Calu3 (cell line): ENCODE results near the gene PEX19. TPM values are rescaled to one million over a fixed set of nuclear protein-coding genes. Genes with fewer than 3 reads are reported as not detected.

Source experiments
- Bru-seq: library from RNA; stranded (reverse); fragments of 400-500 nt; gene quantifications from one replicate; lab custom pipeline; 2021; lab: Mats Ljungman, UMichigan
- BruChase-seq, 2 experiments: library from RNA; stranded (reverse); fragments of 400-500 nt; gene quantifications; one replicate each; lab custom pipeline; 2021; lab: Mats Ljungman, UMichigan
- BruUV-seq: library from RNA; stranded (reverse); fragments of 400-500 nt; replicated peaks from 2 replicates; lab custom pipeline; 2021; lab: Mats Ljungman, UMichigan
- CTCF ChIA-PET: fragments of 300-600 bp; sonication (Branson Sonifier 250); formaldehyde crosslinking; loops from one replicate; lab custom pipeline; 2022; ENCODE audit warnings: antibody characterized with exemption; lab: Charles Lee
- DNase-seq: peaks from one replicate; pipeline ENCODE4 v3.0.0; 2022
- H3K27ac Mint-ChIP-seq: one replicate; pipeline ENCODE4 v1.8.0; 2022; ENCODE audit warnings: mixed read lengths; ENCODE audit not compliant: unreplicated experiment
- H3K27me3 Mint-ChIP-seq: one replicate; pipeline ENCODE4 v1.8.0; 2022; ENCODE audit warnings: mixed read lengths; ENCODE audit not compliant: unreplicated experiment
- H3K36me3 Mint-ChIP-seq: one replicate; pipeline ENCODE4 v1.8.0; 2022; ENCODE audit warnings: mild to moderate bottlenecking, moderate library complexity, mixed read lengths; ENCODE audit not compliant: insufficient read depth, unreplicated experiment
- H3K4me1 Mint-ChIP-seq: one replicate; pipeline ENCODE4 v1.8.0; 2022; ENCODE audit warnings: mild to moderate bottlenecking, low read depth, mixed read lengths; ENCODE audit not compliant: unreplicated experiment
- H3K4me3 Mint-ChIP-seq: one replicate; pipeline ENCODE4 v1.8.0; 2022; ENCODE audit warnings: mild to moderate bottlenecking, low read depth, moderate library complexity, mixed read lengths; ENCODE audit not compliant: unreplicated experiment
- H3K9me3 Mint-ChIP-seq: one replicate; pipeline ENCODE4 v1.8.0; 2022; ENCODE audit warnings: low read depth, mixed read lengths; ENCODE audit not compliant: unreplicated experiment
- CTCF ChIP-seq: fragments of 200-600 bp; IDR thresholded peaks from one replicate; pipeline ENCODE4 v1.8.0; 2022; ENCODE audit warnings: antibody characterized with exemption; ENCODE audit not compliant: unreplicated experiment
- intact Hi-C: fragments of 100-400 bp; cut with micrococcal nuclease; formaldehyde crosslinking; loops from one replicate; pipeline ENCODE4 v1.10.0; 2022; ENCODE audit not compliant: unreplicated experiment
- long read RNA-seq: library from polyadenylated mRNA; stranded (forward); transcript quantifications from one replicate; pipeline ENCODE4 v2.0.0, GENCODE V29; 2022
- total RNA-seq: library from RNA; stranded (reverse); gene quantifications from 2 replicates; pipeline ENCODE4 v1.2.3, GENCODE V29; 2022

Gene PEX19
- total RNA-seq (64.0 and 70.3 TPM in 2 replicates), Bru-seq, nascent RNA (percentile 81 among the genes with signal in this experiment), BruChase-seq, experiment 1, labeled RNA remaining after a 6-hour chase (percentile 97 among the genes with signal in this experiment), BruChase-seq, experiment 2, labeled RNA remaining after a 2-hour chase (percentile 95 among the genes with signal in this experiment)
- long read RNA-seq, transcript PEX19-205 (7 exons, 3,504 nt): minor isoform, 6 of 81 reads
- long read RNA-seq, transcript PEX19-201 (8 exons, 3,661 nt): major isoform, 66 of 81 reads
- long read RNA-seq, partial matches to known transcripts: 4 of 81 reads
- long read RNA-seq, other reads (novel, unspliced or antisense): 4 of 81 reads

- BruUV-seq: TSS peak; percentile 59
- Mint-ChIP-seq H3K36me3 (peaks cover 58% of the 10 kb centered on the region), H3K27ac (peak within 1 kb of the TSS; percentile 95), H3K27me3 (no peaks in the 10 kb centered on the region), H3K9me3 (no peaks in the 10 kb centered on the region), H3K4me1 (peaks cover 17% of the 10 kb centered on the region), H3K4me3 (peak within 1 kb of the TSS; percentile 89)
- intact Hi-C loops: loop anchor here (5.0 kb wide), 1 partner anchor 1153 kb away; no protein-coding TSS in a partner anchor
- TF ChIP-seq CTCF: no peak
- CTCF ChIA-PET: interaction anchor here (0.9 to 2.1 kb wide), 6 partner anchors 23 to 186 kb away, joined by 3 to 8 read pairs (median 4); partner anchors contain the start of genes DCAF8 and IGSF8
- DNase-seq: peak; percentile 97
Observed at GRCh38 chr1:160284782-160285344, at the start of gene PEX19. PEX19 (minus strand) TSS chr1:160285133; CDS start chr1:160285124, 9 bp downstream.

- Mint-ChIP-seq H3K4me1 (no peaks in the 10 kb centered on the region), H3K27ac (no peak overlapping the region), H3K9me3 (no peaks in the 10 kb centered on the region), H3K27me3 (no peaks in the 10 kb centered on the region), H3K36me3 (peaks cover 58% of the 10 kb centered on the region), H3K4me3 (no peak overlapping the region)
- CTCF ChIA-PET: interaction anchor here (1.5 kb wide), 1 partner anchor 113 kb away, joined by 3 read pairs; no protein-coding TSS in a partner anchor
- BruUV-seq: no TSS peak
- no peak for DNase-seq
- no peak for TF ChIP-seq CTCF
- intact Hi-C loops: loop anchor here (5.0 kb wide), 1 partner anchor 35 kb away; no protein-coding TSS in a partner anchor
Observed at GRCh38 chr1:160332516-160332915, 47.6 kb upstream of the PEX19 start.

- TF ChIP-seq CTCF: no peak
- no TSS peak for BruUV-seq
- intact Hi-C loops: loop anchor here (5.0 kb wide), 1 partner anchor 33 kb away; no protein-coding TSS in a partner anchor
- Mint-ChIP-seq H3K4me1 (no peaks in the 10 kb centered on the region), H3K4me3 (no peak overlapping the region), H3K9me3 (no peaks in the 10 kb centered on the region), H3K27me3 (no peaks in the 10 kb centered on the region), H3K27ac (no peak overlapping the region), H3K36me3 (peaks cover 59% of the 10 kb centered on the region)
- CTCF ChIA-PET: no interaction called here
- DNase-seq: no peak
Observed at GRCh38 chr1:160330119-160330518, 45.2 kb upstream of the PEX19 start.

- H3K27ac Mint-ChIP-seq: no peak overlapping the region
Observed at GRCh38 chr1:160328184-160328583, 43.3 kb upstream of the PEX19 start.

More at GRCh38 chr1:160328184-160328583, 43.3 kb upstream of the PEX19 start:
- BruUV-seq: no TSS peak
- no peak for DNase-seq
- intact Hi-C loops: no loop called here
- no peak overlapping the region for H3K4me3 Mint-ChIP-seq
- H3K4me1 Mint-ChIP-seq: no peaks in the 10 kb centered on the region
- TF ChIP-seq CTCF: no peak
- H3K27me3 Mint-ChIP-seq: no peaks in the 10 kb centered on the region
- CTCF ChIA-PET: no interaction called here
- H3K9me3 Mint-ChIP-seq: no peaks in the 10 kb centered on the region
- peaks cover 65% of the 10 kb centered on the region for H3K36me3 Mint-ChIP-seq
